Uterus (tissue), 4 donors: Measurements from ENCODE around the gene HMOX2. TPM values are rescaled to one million over a fixed set of nuclear protein-coding genes. Genes with fewer than 3 reads are reported as not detected.

Source experiments
- DNase-seq, 2 donors: peaks; one replicate each; pipeline ENCODE4 v3.0.0-alpha.2; 2019 to 2020
- H3K27ac ChIP-seq, 2 donors: fragments of 200-600 bp; sonication (generic); 1 replicate in 1 of 2; 2 replicates in 1 of 2; pipeline ENCODE4 v1.5.1; 2016 to 2018
- H3K27me3 ChIP-seq, 2 donors: fragments of 200-600 bp; sonication (generic); one replicate each; pipeline ENCODE4 v1.5.1; 2018 to 2019; ENCODE audit warnings: control low read depth in 1 of 2
- H3K36me3 ChIP-seq, 2 donors: fragments of 200-600 bp; sonication (generic); one replicate each; pipeline ENCODE4 v1.5.1; 2019; ENCODE audit warnings: control low read depth in 1 of 2
- H3K4me1 ChIP-seq, 2 donors: fragments of 200-600 bp; sonication (generic); one replicate each; pipeline ENCODE4 v1.5.1; 2018 to 2019; ENCODE audit warnings: control low read depth in 1 of 2
- H3K4me3 ChIP-seq, 2 donors: fragments of 200-600 bp; sonication (generic); 1 replicate in 1 of 2; 2 replicates in 1 of 2; pipeline ENCODE4 v1.5.1; 2018 to 2019; ENCODE audit warnings: mild to moderate bottlenecking in 1 of 2
- H3K9me3 ChIP-seq, 2 donors: fragments of 200-600 bp; sonication (generic); one replicate each; pipeline ENCODE4 v1.5.1; 2019; ENCODE audit warnings: control low read depth in 1 of 2
- CTCF ChIP-seq, 4 experiments: fragments of 200-600 bp in 2 of 4; fragments of 450-650 bp in 2 of 4; sonication (generic) in 2 of 4; IDR thresholded peaks; one replicate each; pipeline ENCODE4 v1.5.1; 2016 to 2019; ENCODE audit warnings: antibody characterized with exemption in 4 of 4, mild to moderate bottlenecking in 2 of 4, moderate library complexity in 1 of 4
- POLR2A ChIP-seq, 2 donors: fragments of 450-650 bp; IDR thresholded peaks; one replicate each; pipeline ENCODE4 v1.6.1; 2016; ENCODE audit warnings: antibody characterized with exemption in 2 of 2, mild to moderate bottlenecking in 1 of 2, moderate library complexity in 1 of 2
- intact Hi-C: fragments of 100-400 bp; cut with DNase I; formaldehyde crosslinking; loops from one replicate; pipeline ENCODE4 v1.15.1; 2023; ENCODE audit warnings: low total_unique reads
- total RNA-seq, 4 donors: library from RNA; depleted of rRNA in 3 of 4; stranded (reverse); fragments of >200 nt in 3 of 4; gene quantifications; one replicate each; pipeline versions ENCODE4 v1.1.0 to v1.2.4, GENCODE V29; 2014 to 2023
- donor health status: DM: yes; HTN: yes; CAD: no.

HMOX2 gene
- total RNA-seq, 4 donors from 2014 or later: 13.2 to 43.1 (median 34.1) TPM

- no peak for TF ChIP-seq POLR2A (IDR thresholded peaks at IDR 0.05)
- no peak for TF ChIP-seq CTCF (IDR thresholded peaks at IDR 0.05)
- H3K4me3 ChIP-seq: no peak overlapping the region
Observed at GRCh38 chr16:4523686-4524085, 47.5 kb downstream of the HMOX2 start.

GRCh38 chr16:4524571-4524970, 48.4 kb downstream of the HMOX2 start:
- no peaks in the 10 kb centered on the region for H3K9me3 ChIP-seq
- no peak overlapping the region for H3K27ac ChIP-seq
- intact Hi-C loops: no loop called here
- no peaks in the 10 kb centered on the region for H3K4me1 ChIP-seq
- DNase-seq: no peak
- no peak overlapping the region for H3K4me3 ChIP-seq
- no peaks in the 10 kb centered on the region for H3K27me3 ChIP-seq
- no peaks in the 10 kb centered on the region for H3K36me3 ChIP-seq
- TF ChIP-seq CTCF (IDR thresholded peaks at IDR 0.05): no peak
- TF ChIP-seq POLR2A (IDR thresholded peaks at IDR 0.05): no peak

More at GRCh38 chr16:4523686-4524085, 47.5 kb downstream of the HMOX2 start:
- intact Hi-C loops: no loop called here
- Histone ChIP-seq H3K36me3 (no peaks in the 10 kb centered on the region), H3K9me3 (no peaks in the 10 kb centered on the region), H3K27ac (no peak overlapping the region), H3K4me1 (no peaks in the 10 kb centered on the region), H3K27me3 (no peaks in the 10 kb centered on the region)
- no peak for DNase-seq

DNA sequence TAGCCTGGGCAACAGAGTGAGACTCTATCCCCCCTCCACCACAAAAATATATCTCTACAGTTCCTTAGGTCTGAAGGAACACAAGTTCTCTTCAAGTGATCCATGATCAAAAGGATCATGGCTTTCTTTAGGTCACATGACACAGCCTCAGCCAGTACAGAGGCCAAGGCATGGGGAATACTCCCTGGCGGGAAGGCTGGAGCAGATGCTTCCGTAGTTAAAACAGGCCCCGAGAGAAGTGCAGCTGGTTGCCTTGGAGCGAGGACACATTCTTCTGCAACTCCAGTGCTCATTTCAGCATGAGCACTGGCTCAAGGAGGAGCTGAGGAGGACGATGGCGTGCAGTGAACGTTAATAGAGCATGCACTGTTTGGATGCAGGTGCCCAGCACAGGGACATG, 48.9 kb downstream of the HMOX2 start:
- intact Hi-C loops: no loop called here
- H3K4me3 ChIP-seq: no peak overlapping the region
- TF ChIP-seq CTCF (IDR thresholded peaks at IDR 0.05) (no peak), POLR2A (IDR thresholded peaks at IDR 0.05) (no peak)
- H3K27ac ChIP-seq: no peak overlapping the region
- no peaks in the 10 kb centered on the region for H3K36me3 ChIP-seq
- H3K9me3 ChIP-seq: no peaks in the 10 kb centered on the region
- no peak for DNase-seq
- no peaks in the 10 kb centered on the region for H3K4me1 ChIP-seq
- H3K27me3 ChIP-seq: no peaks in the 10 kb centered on the region

DNA sequence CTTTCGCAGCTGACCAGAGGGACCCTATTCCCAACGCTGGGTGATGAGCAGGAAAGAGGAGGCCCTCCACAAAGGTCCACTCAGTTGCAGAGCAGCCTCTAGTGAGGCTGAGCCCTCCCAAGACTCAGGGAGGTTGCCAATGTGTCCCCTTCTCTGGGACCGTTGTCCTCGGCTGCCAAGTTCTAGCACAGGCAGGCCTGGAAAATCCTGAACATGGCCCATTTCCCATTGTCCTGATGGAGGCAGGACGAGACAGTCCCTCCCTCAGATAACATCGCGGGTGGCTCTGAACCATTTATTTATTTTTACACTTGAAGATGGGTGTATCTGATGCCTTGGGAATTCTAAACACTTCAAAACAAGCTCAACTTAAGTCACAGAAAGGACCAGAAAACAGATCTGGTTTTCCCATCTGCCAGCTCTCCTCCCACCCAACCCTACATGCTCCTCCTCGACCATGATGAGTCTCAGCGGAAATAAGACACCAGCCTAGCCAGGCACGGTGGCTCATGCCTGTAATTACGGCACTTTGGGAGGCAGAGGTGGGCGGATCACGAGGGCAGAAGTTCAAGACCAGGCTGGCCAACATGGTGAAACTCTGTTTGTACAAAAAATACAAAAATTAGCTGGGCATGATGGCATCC, 49.6 kb downstream of the HMOX2 start:
- H3K9me3 ChIP-seq: no peaks in the 10 kb centered on the region
- no peaks in the 10 kb centered on the region for H3K27me3 ChIP-seq
- H3K4me3 ChIP-seq: no peak overlapping the region
- H3K36me3 ChIP-seq: no peaks in the 10 kb centered on the region
- no peak overlapping the region for H3K27ac ChIP-seq
- no peak for DNase-seq
- intact Hi-C loops: no loop called here
- TF ChIP-seq POLR2A (IDR thresholded peaks at IDR 0.05) (no peak), CTCF (IDR thresholded peaks at IDR 0.05) (no peak)
- no peaks in the 10 kb centered on the region for H3K4me1 ChIP-seq

DNA sequence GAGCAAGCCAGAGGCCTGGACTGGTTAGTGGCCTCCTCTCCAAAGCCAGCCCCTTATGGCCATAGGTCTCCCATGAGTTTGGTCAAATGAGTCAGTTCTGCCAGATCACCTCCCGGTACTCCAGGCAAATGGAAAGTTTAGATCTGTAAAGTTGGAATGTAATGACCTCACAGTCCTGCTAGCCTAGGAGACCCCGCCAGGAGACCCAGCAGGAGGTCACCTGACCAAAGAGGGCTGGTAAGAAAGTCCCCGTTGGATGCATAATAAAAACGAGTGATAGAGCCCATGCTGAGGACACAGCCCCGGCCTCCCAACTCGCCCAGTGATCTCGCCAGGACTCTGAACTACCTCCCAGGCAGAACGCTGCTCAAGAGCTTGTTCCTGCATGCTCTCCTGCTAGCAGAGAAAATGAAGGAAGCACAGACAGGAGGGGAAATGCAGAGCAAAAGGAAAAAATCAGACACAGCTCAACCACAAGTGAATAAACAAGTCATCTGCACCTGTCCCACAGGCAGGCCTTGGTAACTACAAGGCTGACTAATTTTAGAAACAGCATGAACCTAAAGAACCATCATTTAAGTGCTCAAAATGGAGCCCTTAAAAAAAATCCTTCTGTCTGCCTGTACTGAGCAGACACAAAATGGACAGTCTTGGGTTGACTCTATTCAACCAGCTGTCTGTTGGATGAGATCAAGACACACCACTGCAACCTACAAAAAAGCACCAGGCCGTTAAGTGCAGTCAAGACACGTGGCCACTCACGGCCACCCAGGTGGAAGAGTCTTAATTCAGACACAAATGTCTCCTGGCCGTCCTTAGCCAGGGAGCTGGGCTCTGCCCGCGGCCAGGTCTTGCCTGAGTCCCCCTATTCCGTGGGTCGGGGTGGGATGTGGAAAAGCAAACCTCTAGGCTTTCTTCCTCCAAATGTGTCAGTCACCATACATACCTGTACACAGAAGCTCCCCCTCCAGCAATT, 53.2 kb downstream of the HMOX2 start:
- H3K27me3 ChIP-seq: no peaks in the 10 kb centered on the region
- no peak for DNase-seq
- no peaks in the 10 kb centered on the region for H3K4me1 ChIP-seq
- H3K9me3 ChIP-seq: no peaks in the 10 kb centered on the region
- no peaks in the 10 kb centered on the region for H3K36me3 ChIP-seq
- H3K27ac ChIP-seq: peak overlapping the region in 1 of 2 donors; percentile 7
- no peak overlapping the region for H3K4me3 ChIP-seq
- intact Hi-C loops: no loop called here
- TF ChIP-seq CTCF (IDR thresholded peaks at IDR 0.05) (no peak), POLR2A (IDR thresholded peaks at IDR 0.05) (no peak)
